NCI-H524 treated with DMSO at 0.1 percent for 48 hours (cell line): Measurements from ENCODE around the gene CNP.
"Not testable (repeated sequence)": the region's sequence is repeated elsewhere in the genome, so short reads cannot be mapped to it uniquely, and the experiment has no call there.

ENCODE experiments used
- DNase-seq: peaks from one replicate; lab custom pipeline; 2025; lab: John Stamatoyannopoulos, UW

CNP gene

GRCh38 chr17:42009170-42009569, 42.6 kb downstream of the CNP start:
- no peak for DNase-seq

DNA sequence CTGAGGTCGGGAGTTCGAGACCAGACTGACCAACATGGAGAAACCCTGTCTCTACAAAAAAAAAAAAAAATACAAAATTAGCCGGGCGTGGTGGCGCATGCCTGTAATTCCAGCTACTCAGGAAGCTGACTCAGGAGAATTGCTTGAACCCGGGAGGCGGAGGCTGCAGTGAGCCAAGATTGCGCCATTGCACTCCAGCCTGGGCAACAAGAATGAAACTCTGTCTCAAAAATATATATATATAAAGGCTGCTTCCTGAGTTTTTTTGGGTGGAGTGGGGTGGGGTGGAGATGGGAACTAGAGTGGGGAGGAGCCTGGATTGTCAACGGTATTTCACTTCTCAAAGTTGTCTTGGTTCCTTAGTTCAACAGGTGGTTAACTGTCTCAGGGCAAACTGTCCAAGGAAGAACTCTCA, 43.7 kb downstream of the CNP start:
- DNase-seq: not testable (repeated sequence)

- DNase-seq: no peak
Observed at GRCh38 chr17:42010898-42011516, 44.4 kb downstream of the CNP start.

DNA sequence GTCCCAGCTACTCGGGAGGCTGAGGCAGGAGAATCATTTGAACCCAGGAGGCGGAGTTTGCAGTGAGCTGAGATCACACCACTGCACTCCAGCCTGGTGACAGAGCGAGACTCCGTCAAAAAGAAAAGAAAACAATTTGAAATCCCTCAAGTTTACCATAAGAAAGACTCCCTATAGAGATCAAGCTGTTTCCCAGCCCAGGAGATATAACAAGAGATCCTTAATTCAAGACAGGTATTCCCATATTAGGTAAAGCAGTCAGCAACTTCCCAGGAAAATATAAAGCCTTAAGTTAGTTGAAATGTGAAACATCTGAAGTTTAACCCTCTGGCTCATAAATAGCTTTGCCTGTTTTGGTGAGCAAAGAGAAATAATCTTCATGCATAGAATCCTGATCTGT, 45.8 kb downstream of the CNP start:
- not testable (repeated sequence) for DNase-seq

DNA sequence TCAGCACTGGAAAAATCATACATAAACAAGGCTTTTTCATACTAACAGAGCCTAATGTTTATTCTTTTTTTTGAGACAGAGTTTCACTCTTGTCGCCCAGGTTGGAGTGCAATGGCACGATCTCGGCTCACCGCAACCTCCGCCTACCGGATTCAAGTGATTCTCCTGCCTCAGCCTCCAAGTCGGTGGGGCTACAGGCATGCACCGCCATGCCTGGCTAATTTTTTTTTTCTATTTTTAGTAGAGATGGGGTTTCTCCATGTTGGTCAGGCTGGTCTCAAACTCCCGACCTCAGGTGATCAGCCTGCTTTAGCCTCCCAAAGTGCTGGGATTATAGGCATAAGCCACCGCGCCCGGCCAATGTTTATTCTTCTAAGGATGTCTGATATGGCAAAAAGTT, 47.1 kb downstream of the CNP start:
- not testable (repeated sequence) for DNase-seq

DNA sequence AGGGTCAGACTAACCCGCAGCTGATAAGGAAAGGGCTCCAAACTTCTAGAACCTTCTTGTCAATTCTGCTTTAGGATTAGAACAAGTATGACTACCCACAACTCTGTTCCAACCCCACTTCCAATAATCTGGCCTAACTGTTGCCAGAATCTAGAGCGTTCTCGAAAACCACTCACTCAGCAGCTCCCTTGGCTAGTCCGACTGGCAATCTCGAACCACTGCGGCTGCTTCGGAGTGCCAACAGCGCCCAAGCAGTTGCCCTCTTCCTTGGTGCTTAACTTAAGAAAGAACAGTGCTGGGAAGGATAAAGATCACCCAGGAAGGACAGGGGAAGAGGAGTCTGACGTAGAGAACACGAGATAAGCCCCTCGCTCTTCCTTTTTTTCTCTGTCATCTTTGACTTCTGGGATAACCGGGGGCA, 49.8 kb downstream of the CNP start:
- DNase-seq: no peak

- DNase-seq: peak; percentile 82
Observed at GRCh38 chr17:42016941-42017865, 50.6 kb downstream of the CNP start, which contains the start of gene DNAJC7. Gene DNAJC7 (minus strand): TSS chr17:42017439. CDS start chr17:42017416, 23 bp downstream.

DNA sequence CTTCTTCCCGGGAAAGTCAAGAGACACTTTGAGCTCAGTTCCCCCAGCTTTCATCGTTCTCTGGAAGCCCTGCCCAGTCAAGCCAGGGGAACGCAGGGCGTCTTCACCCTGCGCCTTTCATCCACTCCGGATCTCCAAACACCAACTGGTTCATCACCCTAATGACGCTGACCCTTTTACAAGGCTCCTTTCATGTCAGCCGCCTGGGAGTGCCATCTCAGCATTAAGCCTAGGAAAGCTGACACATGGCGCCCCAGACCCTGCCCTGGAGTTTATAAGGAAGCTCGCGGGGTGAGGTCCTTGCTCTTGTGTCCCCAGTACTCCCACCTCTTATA, 51.2 kb downstream of the CNP start:
- DNase-seq: no peak

- DNase-seq: no peak
Observed at GRCh38 chr17:42018339-42018738, 51.7 kb downstream of the CNP start.

- no peak for DNase-seq
Observed at GRCh38 chr17:42018988-42019387, 52.4 kb downstream of the CNP start.

- DNase-seq: peak; percentile 43
Observed at GRCh38 chr17:42019509-42020404, 53.2 kb downstream of the CNP start, which contains the start of gene NKIRAS2. Gene NKIRAS2 (plus strand): TSS chr17:42020090. CDS start chr17:42021578, 1,488 bp downstream.

GRCh38 chr17:42020845-42021244, 54.2 kb downstream of the CNP start:
- not testable (repeated sequence) for DNase-seq

DNA sequence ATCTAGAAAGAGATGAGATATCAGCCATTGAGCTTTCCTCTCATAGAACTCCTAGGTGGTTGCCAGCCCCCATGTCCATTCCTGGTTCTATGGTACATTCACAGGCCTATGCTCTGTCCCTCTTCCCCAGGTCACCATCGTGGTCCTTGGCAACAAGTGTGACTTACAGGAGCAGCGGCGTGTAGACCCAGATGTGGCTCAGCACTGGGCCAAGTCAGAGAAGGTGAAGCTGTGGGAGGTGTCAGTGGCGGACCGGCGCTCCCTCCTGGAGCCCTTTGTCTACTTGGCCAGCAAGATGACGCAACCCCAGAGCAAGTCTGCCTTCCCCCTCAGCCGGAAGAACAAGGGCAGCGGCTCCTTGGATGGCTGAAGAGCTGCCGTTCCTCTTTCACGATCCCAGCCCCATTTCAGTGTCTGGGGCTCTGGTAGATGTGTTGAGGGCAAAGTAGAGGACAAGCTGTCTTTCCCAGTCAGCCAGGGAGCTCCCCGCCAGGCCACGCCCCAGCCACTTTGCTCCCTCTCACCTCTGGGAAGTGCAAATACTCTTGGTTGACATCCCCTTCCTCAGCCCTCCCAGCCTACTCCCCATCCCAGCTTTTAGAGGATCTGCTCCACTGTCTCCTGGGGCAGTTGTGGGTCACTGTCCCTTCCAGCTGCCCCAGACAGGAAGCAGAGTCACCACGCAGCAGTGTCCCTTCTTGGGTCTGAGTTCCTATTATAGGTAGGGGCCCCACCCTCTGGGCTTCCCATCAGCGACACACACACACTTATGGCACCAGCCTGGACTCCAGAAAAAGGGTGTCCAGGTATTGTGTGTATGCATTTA, 57.1 kb downstream of the CNP start:
- DNase-seq: no peak

GRCh38 chr17:42025191-42025579, 58.6 kb downstream of the CNP start:
- DNase-seq: no peak

- DNase-seq: no peak
Observed at GRCh38 chr17:42025936-42026335, 59.3 kb downstream of the CNP start.

DNA sequence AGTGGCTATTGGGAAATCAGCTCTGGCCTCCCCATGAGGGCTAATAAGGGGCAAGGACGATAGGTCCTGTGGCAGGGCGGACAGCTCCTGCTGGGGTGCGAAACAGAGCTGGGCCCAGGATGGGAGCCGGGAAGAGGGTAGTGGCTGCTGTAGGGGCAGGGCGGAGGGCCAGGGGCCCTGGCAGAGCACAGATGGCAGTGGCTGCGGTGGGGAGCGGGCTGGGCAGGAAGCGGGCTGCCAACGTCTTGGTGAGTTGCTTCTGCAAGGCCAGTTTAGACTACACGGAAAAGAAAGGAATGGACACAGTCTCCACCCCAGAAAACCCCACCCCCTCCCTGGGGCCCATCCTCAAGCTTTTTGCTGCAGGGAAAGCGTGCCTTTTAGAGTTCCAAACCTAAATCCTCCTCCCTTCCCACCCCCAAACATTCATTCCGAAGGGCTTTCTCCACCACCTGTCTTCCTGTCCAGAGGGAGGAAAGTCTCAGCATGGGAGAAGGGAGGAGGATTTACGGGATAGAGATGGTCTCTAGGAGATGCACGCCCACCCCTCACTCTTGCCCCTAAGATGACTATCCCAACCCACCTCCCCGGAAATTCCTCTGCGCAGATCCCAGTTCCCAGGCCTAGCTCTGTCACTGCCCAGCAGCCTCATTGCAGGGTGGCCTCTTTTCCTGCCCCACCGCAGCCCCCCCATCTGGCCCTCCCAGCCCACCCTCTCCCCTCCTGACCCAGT, 60.4 kb downstream of the CNP start:
- no peak for DNase-seq
